Kidney (tissue), 2 donors: ENCODE measurements around the gene CCDC175. TPM values are rescaled to one million over a fixed set of nuclear protein-coding genes. Genes with fewer than 3 reads are reported as not detected.

Source experiments
- polyA plus RNA-seq: library from polyadenylated mRNA; stranded (reverse); fragments of 350-450 nt; fragmentation: Illumina TruSeq; extraction: RNeasy Lipid Tissue Mini Kit (QIAGEN cat#74804); gene quantifications from one replicate; pipeline ENCODE4 v1.2.3, GENCODE V29; 2014; ENCODE audit warnings: low read depth, low replicate concordance; ENCODE audit not compliant: insufficient read depth
- total RNA-seq: library from RNA; stranded (reverse); fragmentation: NEBNext Ultra II Directional; extraction: Animal tissue kit (Norgen Biotek cat#: 25700); gene quantifications from one replicate; pipeline ENCODE4 v1.2.1, GENCODE V29; 2021
- donor health status: DM: yes; HTN: yes; CAD: no.

Gene CCDC175
- total and polyA plus RNA-seq, 2 donors from 2014 or later: not detected

Other genes with a start within 250 kb of the CCDC175 start
- 3.0 TPM for gene GPR135, start 111.4 kb downstream of the CCDC175 start, total RNA-seq
- gene GPR135, start 111.4 kb downstream of the CCDC175 start, polyA plus RNA-seq: 0.77 TPM
- 31.3 TPM for gene L3HYPDH, start 92.4 kb downstream of the CCDC175 start, total RNA-seq
- 25.6 TPM for gene L3HYPDH, start 92.4 kb downstream of the CCDC175 start, polyA plus RNA-seq
- gene JKAMP, start 92.3 kb downstream of the CCDC175 start, total RNA-seq: 40.4 TPM
- gene JKAMP, start 92.3 kb downstream of the CCDC175 start, polyA plus RNA-seq: 48.3 TPM